Measurements from ENCODE around the gene MMP1. TPM values are rescaled to one million over a fixed set of nuclear protein-coding genes. Genes with fewer than 3 reads are reported as not detected.
A peak's percentile ranks its signal among the peaks of the same experiment; 100 is the strongest.

Gene MMP1
- total RNA-seq, 1 donor from 2014 or later: 19.1 TPM

GRCh38 chr11:102807921-102808320 lies 10.0 kb upstream of the MMP1 start:
- TF ChIP-seq CTCF (IDR thresholded peaks at IDR 0.05): no peak
- no peaks in the 10 kb centered on the region for H3K27me3 ChIP-seq
- ATAC-seq (peak; percentile 58), DNase-seq (peak; percentile 65)
- H3K36me3 ChIP-seq: no peaks in the 10 kb centered on the region
- H3K4me1 ChIP-seq: no peaks in the 10 kb centered on the region
- H3K27ac ChIP-seq: no peak overlapping the region
- intact Hi-C loops (cut with DNase I): no loop called here
- no peaks in the 10 kb centered on the region for H3K9me3 ChIP-seq
- no peak overlapping the region for H3K4me3 ChIP-seq

GRCh38 chr11:102806296-102806695 lies 8.3 kb upstream of the MMP1 start:
- no peaks in the 10 kb centered on the region for H3K27me3 ChIP-seq
- intact Hi-C loops (cut with DNase I): no loop called here
- no peaks in the 10 kb centered on the region for H3K4me1 ChIP-seq
- no peak for ATAC-seq
- H3K36me3 ChIP-seq: no peaks in the 10 kb centered on the region
- no peaks in the 10 kb centered on the region for H3K9me3 ChIP-seq
- H3K4me3 ChIP-seq: no peak overlapping the region
- no peak for DNase-seq
- TF ChIP-seq CTCF (IDR thresholded peaks at IDR 0.05): no peak
- no peak overlapping the region for H3K27ac ChIP-seq

- Histone ChIP-seq H3K36me3 (no peaks in the 10 kb centered on the region), H3K4me3 (no peak overlapping the region), H3K4me1 (no peaks in the 10 kb centered on the region), H3K9me3 (no peaks in the 10 kb centered on the region), H3K27me3 (no peaks in the 10 kb centered on the region), H3K27ac (no peak overlapping the region)
- no peak for TF ChIP-seq CTCF (IDR thresholded peaks at IDR 0.05)
- intact Hi-C loops (cut with DNase I): no loop called here
- DNase-seq: no peak
- ATAC-seq: peak; percentile 38
Observed at GRCh38 chr11:102802341-102802740, 4.4 kb upstream of the MMP1 start.

GRCh38 chr11:102800767-102801166 lies 2.8 kb upstream of the MMP1 start:
- no peak for ATAC-seq
- no peak for DNase-seq
- H3K27ac ChIP-seq: no peak overlapping the region
- H3K27me3 ChIP-seq: no peaks in the 10 kb centered on the region
- H3K9me3 ChIP-seq: no peaks in the 10 kb centered on the region
- intact Hi-C loops (cut with DNase I): no loop called here
- no peak for TF ChIP-seq CTCF (IDR thresholded peaks at IDR 0.05)
- H3K4me1 ChIP-seq: no peaks in the 10 kb centered on the region
- H3K36me3 ChIP-seq: no peaks in the 10 kb centered on the region
- no peak overlapping the region for H3K4me3 ChIP-seq

GRCh38 chr11:102799681-102800340 lies 1.9 kb upstream of the MMP1 start:
- Histone ChIP-seq H3K27me3 (no peaks in the 10 kb centered on the region), H3K4me1 (no peaks in the 10 kb centered on the region), H3K9me3 (no peaks in the 10 kb centered on the region), H3K36me3 (no peaks in the 10 kb centered on the region), H3K27ac (no peak overlapping the region), H3K4me3 (no peak overlapping the region)
- intact Hi-C loops (cut with DNase I): no loop called here
- peak; percentile 53 for ATAC-seq
- no peak for TF ChIP-seq CTCF (IDR thresholded peaks at IDR 0.05)
- no peak for DNase-seq

- ATAC-seq: peak; percentile 62
- intact Hi-C loops (cut with DNase I): no loop called here
- DNase-seq: no peak
- no peaks in the 10 kb centered on the region for H3K36me3 ChIP-seq
- H3K9me3 ChIP-seq: no peaks in the 10 kb centered on the region
- no peak overlapping the region for H3K27ac ChIP-seq
- peak; percentile 42 for TF ChIP-seq CTCF (IDR thresholded peaks at IDR 0.05)
- H3K4me3 ChIP-seq: no peak overlapping the region
- H3K27me3 ChIP-seq: no peaks in the 10 kb centered on the region
- H3K4me1 ChIP-seq: no peaks in the 10 kb centered on the region
Observed at GRCh38 chr11:102794382-102794781, 3.6 kb downstream of the MMP1 start.

Data from upper lobe of right lung (tissue), 1 donor.